AG08396 (cell line): ENCODE measurements around the gene CNR2.
"Not testable (repeated sequence)": the region's sequence is repeated elsewhere in the genome, so short reads cannot be mapped to it uniquely, and the experiment has no call there.

Experiments
- DNase-seq: peaks from one replicate; pipeline ENCODE4 v3.0.0; 2012; ENCODE audit warnings: low spot score, mixed read lengths

Gene CNR2

GRCh38 chr1:23885222-23885621, 27.9 kb downstream of the CNR2 start:
- no peak for DNase-seq

- no peak for DNase-seq
These were observed 30.4 kb downstream of the CNR2 start for GRCh38 chr1:23882746-23883145.

GRCh38 chr1:23879809-23880208, 33.4 kb downstream of the CNR2 start:
- DNase-seq, result no peak

- DNase-seq, result no peak
These were observed 34.5 kb downstream of the CNR2 start for GRCh38 chr1:23878668-23879067.

- no peak for DNase-seq
These were observed 37.8 kb downstream of the CNR2 start for GRCh38 chr1:23875382-23875781.

GRCh38 chr1:23872421-23872820, 40.7 kb downstream of the CNR2 start:
- no peak for DNase-seq

GRCh38 chr1:23869051-23869450, 44.1 kb downstream of the CNR2 start:
- no peak for DNase-seq

- DNase-seq, result peak; percentile 34
These were observed 44.6 kb downstream of the CNR2 start for GRCh38 chr1:23868557-23869016.

- peak; percentile 93 for DNase-seq
These were observed 45.1 kb downstream of the CNR2 start, which contains the start of gene FUCA1 for GRCh38 chr1:23867895-23868556. Gene FUCA1, minus strand, starts transcription at chr1:23868290. Its CDS starts 4 bp downstream, at chr1:23868286.

GRCh38 chr1:23867542-23867894, 45.6 kb downstream of the CNR2 start:
- no peak for DNase-seq

GRCh38 chr1:23865543-23865930, 47.6 kb downstream of the CNR2 start:
- DNase-seq, result peak; percentile 17

- no peak for DNase-seq
These were observed 48.2 kb downstream of the CNR2 start for GRCh38 chr1:23864801-23865542.

- DNase-seq, result no peak
These were observed 50.5 kb downstream of the CNR2 start for GRCh38 chr1:23862640-23863039.

GRCh38 chr1:23854568-23854967, 58.6 kb downstream of the CNR2 start:
- DNase-seq, result no peak

GRCh38 chr1:23853124-23853523, 60.0 kb downstream of the CNR2 start:
- not testable (repeated sequence) for DNase-seq

GRCh38 chr1:23851406-23851805, 61.8 kb downstream of the CNR2 start:
- DNase-seq, result not testable (repeated sequence)

- DNase-seq, result no peak
These were observed 64.2 kb downstream of the CNR2 start for GRCh38 chr1:23848673-23849616.

GRCh38 chr1:23847482-23848095, 65.6 kb downstream of the CNR2 start:
- DNase-seq, result not testable (repeated sequence)

GRCh38 chr1:23845163-23845562, 68.0 kb downstream of the CNR2 start:
- no peak for DNase-seq

- DNase-seq, result no peak
These were observed 69.5 kb downstream of the CNR2 start for GRCh38 chr1:23843644-23844043.

- DNase-seq, result peak; percentile 79
These were observed 74.7 kb downstream of the CNR2 start for GRCh38 chr1:23838401-23838866.

- no peak for DNase-seq
These were observed 75.3 kb downstream of the CNR2 start for GRCh38 chr1:23837908-23838307.
